Heart left ventricle (tissue), 16 donors: ENCODE results near the gene SPTLC3. TPM values are rescaled to one million over a fixed set of nuclear protein-coding genes. Genes with fewer than 3 reads are reported as not detected.

Experiments
- ATAC-seq, 4 donors: fragments of 200-7000 bp; cut with Tn5 transposase; one replicate each; pipeline ENCODE4 v1.9.1; 2020 to 2022; ENCODE audit warnings: moderate library complexity in 4 of 4, mild to moderate bottlenecking in 3 of 4, moderate number of reproducible peaks in 1 of 4
- DNase-seq, 5 donors: peaks; one replicate each; pipeline ENCODE4 v3.0.0-alpha.2; 2020
- H3K27ac ChIP-seq, 12 donors: fragments of 200-600 bp; sonication (generic) in 4 of 12; one replicate each; pipeline versions ENCODE4 v1.5.0 to v1.8.0; 2016 to 2022; ENCODE audit warnings: mild to moderate bottlenecking in 2 of 12
- H3K27me3 ChIP-seq, 9 donors: fragments of 200-600 bp; sonication (generic) in 2 of 9; one replicate each; pipeline versions ENCODE4 v1.5.1 to v1.8.0; 2016 to 2022; ENCODE audit warnings: mild to moderate bottlenecking in 3 of 9
- H3K36me3 ChIP-seq, 9 donors: fragments of 200-600 bp; sonication (generic) in 2 of 9; one replicate each; pipeline versions ENCODE4 v1.5.0 to v1.8.0; 2018 to 2022; ENCODE audit warnings: mild to moderate bottlenecking in 2 of 9
- H3K4me1 ChIP-seq, 12 donors: fragments of 200-600 bp; sonication (generic) in 4 of 12; one replicate each; pipeline versions ENCODE4 v1.5.0 to v1.8.0; 2016 to 2022; ENCODE audit warnings: mild to moderate bottlenecking in 3 of 12
- H3K4me3 ChIP-seq, 12 donors: fragments of 200-600 bp; sonication (generic) in 4 of 12; one replicate each; pipeline versions ENCODE4 v1.5.0 to v1.8.0; 2017 to 2022; ENCODE audit warnings: mild to moderate bottlenecking in 9 of 12, moderate library complexity in 4 of 12
- H3K9me3 ChIP-seq, 12 donors: fragments of 200-600 bp; sonication (generic) in 4 of 12; one replicate each; pipeline versions ENCODE4 v1.5.0 to v1.8.0; 2016 to 2022; ENCODE audit warnings: mild to moderate bottlenecking in 1 of 12
- POLR2A ChIP-seq, 2 donors: fragments of 450-650 bp; IDR thresholded peaks; one replicate each; pipeline ENCODE4 v1.6.1; 2017; ENCODE audit warnings: antibody characterized with exemption in 2 of 2, mild to moderate bottlenecking in 2 of 2, moderate library complexity in 2 of 2
- WGBS, 4 donors: extraction: QIAGEN DNeasy Blood & Tissue Kit in 2 of 4; methylation state at CpG; one replicate each; pipeline versions ENCODE4 v1.1.5 to v1.1.7; 2013 to 2018; 5-methylcytosine and 5-hydroxymethylcytosine counted together
- intact Hi-C, 10 donors: fragments of 100-400 bp; cut with DNase I; formaldehyde crosslinking; loops; one replicate each; pipeline versions ENCODE4 v1.11.1 to v1.14.2; 2022
- polyA plus RNA-seq, 2 donors: library from polyadenylated mRNA; stranded (reverse); fragments of 200-250 nt; gene quantifications; one replicate each; pipeline ENCODE4 v1.2.3, GENCODE V29; 2013
- total RNA-seq, 9 donors: library from RNA; depleted of rRNA in 2 of 9; stranded (reverse); fragments of >200 nt in 2 of 9; fragmentation: NEBNext Ultra II Directional in 3 of 9; extraction: Animal tissue kit (Norgen Biotek cat#: 25700) in 3 of 9; gene quantifications; one replicate each; pipeline versions ENCODE4 v1.1.0 to v1.2.4, GENCODE V29; 2016 to 2023
- TF ChIP-seq, protein P1 (sequence below), 12 donors: fragments of 200-600 bp; sonication (generic) in 4 of 12; IDR thresholded peaks; one replicate each; pipeline versions ENCODE4 v1.5.0 to v1.8.0; 2018 to 2022; ENCODE audit warnings: antibody characterized with exemption in 12 of 12, mild to moderate bottlenecking in 5 of 12
- donor health status: ischemic (EF 13 %, LVEDD 7.1; RV severe dilation, severe dysfunction).
- donor health status: healthy with polysubstance abuse.
- donor health status: DM: no; HTN: yes; CAD: no.
- donor health status: DM: no; HTN: no; CAD: no.
- donor health status: ischemic (EF 25% LVEDD 6.9; RV normal size, moderate dysfunction).
- donor health status: ischemic (EF 25% LVEDD 5.7; RV mildly dilated, moderate dysfunction).
- donor health status: healthy.
- donor health status: DM: yes; HTN: yes; CAD: no.
- donor health status: ischemic (EF 35%, LVEDD 5.7; RV mildly dilated, moderate dysfunction).
- donor health status: nonischemic (EF 11% LVEDD 7.7; RV severe dilation, severe dysfunction).
- donor health status: DM: yes; HTN: yes; CAD: no.
- donor health status: PGD.
- donor health status: ischemic (EF 29% LVEDD 5.4; RV normal size, mild dysfunction).
- donor health status: nonischemic (EF 23%, LVEDD 6.1; RV moderate dilation, normal function).

SPTLC3 gene
- total and polyA plus RNA-seq, 11 donors: 0.57 to 15.4 (median 6.0) TPM

DNA sequence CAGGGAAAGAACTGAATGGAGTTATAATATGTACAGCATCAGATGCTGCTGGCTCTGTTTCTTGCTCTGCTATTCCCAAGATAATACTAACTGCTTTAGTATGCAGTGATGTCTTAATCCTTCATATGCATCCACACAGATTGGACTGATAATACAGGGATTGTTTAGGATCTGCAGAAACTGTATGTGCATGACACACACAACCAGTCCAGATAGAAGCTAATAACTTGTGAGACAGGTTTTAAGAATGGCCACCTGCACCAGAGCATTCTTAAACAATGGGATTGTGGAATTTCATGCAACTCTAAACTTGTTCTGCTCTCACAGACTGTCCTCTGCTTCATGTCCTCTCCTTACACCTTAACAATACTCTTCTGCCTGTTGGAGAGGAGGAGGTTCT lies 90.9 kb downstream of the SPTLC3 start:
- Histone ChIP-seq H3K27me3 (no peaks in the 10 kb centered on the region), H3K36me3 (peaks cover 0 to 5% (median 0%) of the 10 kb centered on the region in 9 donors), H3K4me3 (no peak overlapping the region), H3K9me3 (no peaks in the 10 kb centered on the region), H3K4me1 (no peaks in the 10 kb centered on the region), H3K27ac (no peak overlapping the region)
- intact Hi-C loops: loop anchor here in 6 of 10 donors (5.0 to 10.0 kb wide), 3 partner anchors 1422 to 1445 kb away; no protein-coding TSS in a partner anchor
- TF ChIP-seq POLR2A (IDR thresholded peaks at IDR 0.05): no peak
- TF ChIP-seq, protein P1, sequence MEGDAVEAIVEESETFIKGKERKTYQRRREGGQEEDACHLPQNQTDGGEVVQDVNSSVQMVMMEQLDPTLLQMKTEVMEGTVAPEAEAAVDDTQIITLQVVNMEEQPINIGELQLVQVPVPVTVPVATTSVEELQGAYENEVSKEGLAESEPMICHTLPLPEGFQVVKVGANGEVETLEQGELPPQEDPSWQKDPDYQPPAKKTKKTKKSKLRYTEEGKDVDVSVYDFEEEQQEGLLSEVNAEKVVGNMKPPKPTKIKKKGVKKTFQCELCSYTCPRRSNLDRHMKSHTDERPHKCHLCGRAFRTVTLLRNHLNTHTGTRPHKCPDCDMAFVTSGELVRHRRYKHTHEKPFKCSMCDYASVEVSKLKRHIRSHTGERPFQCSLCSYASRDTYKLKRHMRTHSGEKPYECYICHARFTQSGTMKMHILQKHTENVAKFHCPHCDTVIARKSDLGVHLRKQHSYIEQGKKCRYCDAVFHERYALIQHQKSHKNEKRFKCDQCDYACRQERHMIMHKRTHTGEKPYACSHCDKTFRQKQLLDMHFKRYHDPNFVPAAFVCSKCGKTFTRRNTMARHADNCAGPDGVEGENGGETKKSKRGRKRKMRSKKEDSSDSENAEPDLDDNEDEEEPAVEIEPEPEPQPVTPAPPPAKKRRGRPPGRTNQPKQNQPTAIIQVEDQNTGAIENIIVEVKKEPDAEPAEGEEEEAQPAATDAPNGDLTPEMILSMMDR (IDR thresholded peaks at IDR 0.05): no peak
- DNase-seq (no peak), ATAC-seq (no peak)

DNA sequence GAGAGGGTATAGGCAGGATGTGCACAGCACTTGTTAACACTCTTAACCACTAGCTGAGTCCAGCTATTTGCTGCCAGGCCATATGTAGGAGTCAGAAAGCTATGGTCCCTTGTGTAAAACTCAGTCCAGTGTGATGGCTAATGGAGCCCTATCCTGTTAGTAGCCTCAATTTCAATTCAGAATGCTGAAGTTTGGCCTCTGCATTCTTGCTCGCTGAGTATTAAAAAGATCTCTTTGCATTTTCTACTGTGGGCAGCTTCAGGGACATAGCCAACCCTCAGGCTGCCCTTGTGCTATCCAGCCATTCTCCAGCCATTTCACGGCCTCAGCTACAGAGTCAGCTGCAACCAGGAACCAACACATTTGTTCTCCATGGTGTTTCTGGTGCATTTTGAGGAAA lies 92.5 kb downstream of the SPTLC3 start:
- intact Hi-C loops: loop anchor here in 5 of 10 donors (5.0 to 10.0 kb wide), 2 partner anchors 1424 to 1426 kb away; no protein-coding TSS in a partner anchor
- H3K4me3 ChIP-seq: no peak overlapping the region
- WGBS, 4 donors: 87 to 94% (median 93%) methylated on average over 2 of the region's 2 CpGs

DNA sequence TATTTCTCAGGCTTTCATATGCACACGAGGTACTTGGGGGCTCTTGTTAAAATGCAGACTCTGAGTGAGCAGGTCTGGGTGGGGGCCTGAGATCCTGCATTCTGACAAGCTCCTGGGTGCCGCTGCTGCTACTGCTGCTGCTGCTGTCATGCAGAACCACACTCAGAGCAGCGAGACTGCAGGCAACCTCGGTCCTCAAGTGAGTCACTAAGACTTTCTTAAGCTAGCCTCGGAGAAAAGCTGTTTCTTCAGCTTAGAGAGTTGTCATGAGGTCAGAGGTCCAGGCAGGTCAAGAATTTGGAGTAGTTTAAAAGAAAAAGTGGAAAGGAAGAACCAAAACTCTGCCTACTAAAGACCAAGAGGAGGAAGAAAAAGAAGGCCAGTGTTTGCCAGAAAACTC lies 92.9 kb downstream of the SPTLC3 start:
- Histone ChIP-seq H3K4me1 (peaks cover 0 to 11% (median 0%) of the 10 kb centered on the region in 12 donors), H3K4me3 (no peak overlapping the region), H3K27me3 (no peaks in the 10 kb centered on the region), H3K27ac (no peak overlapping the region), H3K36me3 (no peaks in the 10 kb centered on the region), H3K9me3 (no peaks in the 10 kb centered on the region)
- TF ChIP-seq POLR2A (IDR thresholded peaks at IDR 0.05): no peak
- TF ChIP-seq, protein P1 (IDR thresholded peaks at IDR 0.05): no peak
- intact Hi-C loops: loop anchor here in 6 of 10 donors (2.0 to 10.0 kb wide), 4 partner anchors 131 to 1427 kb away; no protein-coding TSS in a partner anchor
- DNase-seq: no peak
- WGBS, 4 donors: 72 to 94% (median 82%) methylated on average over 5 of the region's 5 CpGs
- no peak for ATAC-seq

More for the DNA sequence above, 92.5 kb downstream of the SPTLC3 start:
- Histone ChIP-seq H3K36me3 (no peaks in the 10 kb centered on the region), H3K27me3 (no peaks in the 10 kb centered on the region), H3K9me3 (no peaks in the 10 kb centered on the region), H3K27ac (no peak overlapping the region), H3K4me1 (peaks cover 0 to 10% (median 0%) of the 10 kb centered on the region in 12 donors)
- DNase-seq: no peak
- no peak for ATAC-seq
- TF ChIP-seq, protein P1 (IDR thresholded peaks at IDR 0.05): no peak
- TF ChIP-seq POLR2A (IDR thresholded peaks at IDR 0.05): no peak

DNA sequence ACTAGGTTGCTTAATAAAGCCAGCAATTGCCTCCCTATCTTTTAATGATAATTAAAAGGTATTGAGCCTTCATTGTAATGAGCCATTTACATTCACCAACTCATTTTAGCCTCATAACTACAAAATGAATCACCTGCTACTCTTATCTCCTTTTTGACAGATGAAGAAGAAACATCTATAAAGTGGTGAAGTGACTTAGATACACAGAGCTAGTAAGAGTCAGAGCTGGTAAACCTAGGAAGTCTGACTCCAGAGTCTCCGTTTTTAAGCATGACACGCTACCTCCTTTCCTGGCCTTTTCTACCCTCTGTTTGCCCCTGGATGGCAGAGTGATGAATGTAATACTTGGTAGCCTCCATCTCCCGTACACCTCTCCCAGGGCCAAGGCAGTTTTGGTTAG lies 93.5 kb downstream of the SPTLC3 start:
- H3K27ac ChIP-seq: no peak overlapping the region
- intact Hi-C loops: loop anchor here in 6 of 10 donors (2.0 to 10.0 kb wide), 4 partner anchors 131 to 1427 kb away; no protein-coding TSS in a partner anchor
- H3K4me1 ChIP-seq: peaks cover 0 to 11% (median 0%) of the 10 kb centered on the region in 12 donors
- no peaks in the 10 kb centered on the region for H3K9me3 ChIP-seq
- TF ChIP-seq, protein P1 (IDR thresholded peaks at IDR 0.05): no peak
- TF ChIP-seq POLR2A (IDR thresholded peaks at IDR 0.05): no peak
- H3K27me3 ChIP-seq: no peaks in the 10 kb centered on the region
- WGBS, 4 donors: 81 to 95% (median 83%) methylated on average over 3 of the region's 3 CpGs
- ATAC-seq: no peak
- no peak for DNase-seq
- H3K36me3 ChIP-seq: no peaks in the 10 kb centered on the region
- no peak overlapping the region for H3K4me3 ChIP-seq
